T-helper 17 cell (primary cell): ENCODE data around the gene RUNX3. TPM values are rescaled to one million over a fixed set of nuclear protein-coding genes. Genes with fewer than 3 reads are reported as not detected.
A peak's percentile ranks its signal among the peaks of the same experiment; 100 is the strongest.

Experiments used
- ATAC-seq: fragments of 150-1000 bp; cut with Tn5 transposase; 2 replicates; pipeline ENCODE4 v1.10.0; 2021; ENCODE audit warnings: mild to moderate bottlenecking, moderate library complexity
- DNase-seq, 3 donors: peaks; one replicate each; pipeline versions ENCODE4 v3.0.0 to v3.0.0-alpha.2; 2020 to 2021
- H3K9me3 ChIP-seq: one replicate; pipeline ENCODE4 v1.7.0; 2013; ENCODE audit warnings: low read length, mild to moderate bottlenecking; ENCODE audit not compliant: control insufficient read depth, poor library complexity, severe bottlenecking
- H3K27ac Mint-ChIP-seq: one replicate; pipeline ENCODE4 v1.8.0; 2022; ENCODE audit warnings: mild to moderate bottlenecking, moderate library complexity, mixed read lengths
- H3K27me3 Mint-ChIP-seq: one replicate; pipeline ENCODE4 v1.8.0; 2022; ENCODE audit warnings: mixed read lengths
- H3K36me3 Mint-ChIP-seq: one replicate; pipeline ENCODE4 v1.8.0; 2022; ENCODE audit warnings: low read depth, mixed read lengths
- H3K4me1 Mint-ChIP-seq: one replicate; pipeline ENCODE4 v1.8.0; 2022; ENCODE audit warnings: mild to moderate bottlenecking, mixed read lengths
- H3K4me3 Mint-ChIP-seq: one replicate; pipeline ENCODE4 v1.8.0; 2022; ENCODE audit warnings: mild to moderate bottlenecking, moderate library complexity, mixed read lengths
- total RNA-seq, 4 donors: library from RNA in 2 of 4; stranded (reverse) in 2 of 4; gene quantifications; one replicate each; pipeline ENCODE4 v1.2.3 and lab custom pipeline; 2022 to 2026

RUNX3 gene
- total RNA-seq, 2 donors from 2014 or later, result 186 to 243 TPM

- no peak for ATAC-seq
- Mint-ChIP-seq H3K4me3 (no peak overlapping the region), H3K36me3 (no peaks in the 10 kb centered on the region), H3K27me3 (no peaks in the 10 kb centered on the region), H3K27ac (peak overlapping the region; percentile 49), H3K4me1 (peaks cover 46% of the 10 kb centered on the region)
- DNase-seq, result no peak
- H3K9me3 ChIP-seq, result no peaks in the 10 kb centered on the region
Measured at GRCh38 chr1:24959623-24959975, 29.5 kb upstream of the RUNX3 start.

DNA sequence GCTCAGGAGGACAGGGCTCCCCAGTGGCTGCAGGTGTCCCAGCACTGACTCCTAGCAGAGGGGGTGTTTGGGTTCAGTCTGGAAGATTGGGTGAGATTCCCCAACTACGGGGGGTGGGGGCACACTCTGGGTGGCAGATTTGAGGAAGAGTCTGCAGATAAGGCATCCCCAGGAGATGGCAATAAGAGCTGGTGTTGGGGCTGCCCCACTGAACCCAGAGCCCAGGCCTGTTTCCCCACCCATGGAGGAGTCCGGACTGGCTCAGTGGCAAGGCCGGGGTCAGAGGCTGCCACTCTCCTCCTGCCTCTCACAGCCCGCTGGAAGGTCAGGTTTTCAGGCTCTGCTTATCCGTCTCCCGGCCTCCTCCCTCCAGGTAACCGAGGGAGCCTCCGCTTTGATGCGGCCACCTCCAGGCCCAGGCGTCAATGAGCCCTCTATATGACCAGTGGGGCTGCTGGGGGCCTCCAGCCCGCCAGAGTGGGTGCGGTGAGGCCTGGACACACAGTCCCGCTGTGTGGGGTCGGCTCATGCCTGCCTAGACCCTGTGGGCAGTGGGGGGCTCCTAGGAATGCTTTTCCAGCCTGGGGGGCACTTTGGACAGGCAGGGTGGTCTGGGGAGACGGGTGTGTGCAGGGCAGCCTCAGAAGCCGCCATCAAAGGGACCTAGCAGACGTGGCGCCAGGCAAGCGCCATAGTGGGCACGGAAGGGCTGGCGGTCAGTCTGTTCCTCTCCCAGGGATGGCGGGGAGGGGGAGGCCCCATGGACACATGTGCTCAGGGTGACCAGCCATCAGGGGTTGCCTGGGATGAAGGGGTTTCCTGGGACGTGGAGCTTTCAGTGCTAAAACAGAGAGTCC lies 28.9 kb upstream of the RUNX3 start:
- DNase-seq, result no peak

DNA sequence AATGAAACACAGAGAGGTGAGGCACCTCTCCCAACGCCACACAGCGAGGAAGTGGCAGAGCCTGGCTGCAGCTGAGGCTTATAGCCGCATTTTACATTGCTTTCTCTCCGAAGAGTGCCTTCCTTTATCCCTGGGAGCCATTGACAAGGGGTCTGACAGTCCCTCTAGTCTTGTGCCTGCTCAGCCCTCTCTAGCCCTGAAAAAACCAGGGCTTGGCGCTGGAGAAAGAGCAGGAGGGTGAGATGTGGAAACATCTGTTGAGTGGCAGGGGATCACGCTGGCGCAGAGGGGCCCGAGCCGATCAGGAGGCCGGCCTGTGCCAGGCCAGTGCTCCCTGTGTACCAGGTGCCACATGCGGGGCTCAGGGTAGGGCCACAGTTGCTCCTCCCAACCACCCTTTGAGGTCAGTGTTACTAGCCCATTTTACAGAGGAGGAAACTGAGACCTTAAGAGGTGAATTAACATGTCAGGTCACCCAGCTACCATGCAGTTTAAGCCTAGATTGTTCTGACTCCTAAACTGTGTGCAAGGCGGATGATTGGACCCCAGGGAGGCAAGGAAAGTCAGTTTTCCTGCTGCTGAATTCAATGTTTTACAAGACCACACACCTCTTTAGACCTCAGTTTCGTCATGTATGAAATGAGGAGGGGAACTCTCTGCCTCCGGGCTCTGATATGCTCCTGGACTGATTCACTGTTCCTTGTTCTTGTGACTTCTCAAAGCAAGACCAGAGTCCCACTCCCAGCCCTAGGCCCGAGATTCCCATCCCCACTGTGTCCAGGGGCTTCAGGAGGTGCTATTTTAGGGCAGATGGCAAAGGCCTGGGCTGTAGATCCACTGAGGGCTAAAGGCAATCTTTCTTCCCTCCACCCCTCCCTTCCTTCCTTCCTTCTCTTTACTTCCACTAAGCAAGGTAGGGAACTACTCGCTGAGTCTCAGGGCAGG lies 28.0 kb upstream of the RUNX3 start:
- Mint-ChIP-seq H3K4me1 (peaks cover 45% of the 10 kb centered on the region), H3K4me3 (no peak overlapping the region), H3K36me3 (no peaks in the 10 kb centered on the region), H3K27me3 (no peaks in the 10 kb centered on the region), H3K27ac (peak overlapping the region; percentile 54)
- no peak for DNase-seq
- no peak for ATAC-seq
- no peaks in the 10 kb centered on the region for H3K9me3 ChIP-seq

More for the DNA sequence above, 28.9 kb upstream of the RUNX3 start:
- H3K27me3 Mint-ChIP-seq, result no peaks in the 10 kb centered on the region
- ATAC-seq, result no peak
- peaks cover 49% of the 10 kb centered on the region for H3K4me1 Mint-ChIP-seq
- H3K4me3 Mint-ChIP-seq, result no peak overlapping the region
- H3K27ac Mint-ChIP-seq, result no peak overlapping the region
- no peaks in the 10 kb centered on the region for H3K36me3 Mint-ChIP-seq
- H3K9me3 ChIP-seq, result no peaks in the 10 kb centered on the region

DNA sequence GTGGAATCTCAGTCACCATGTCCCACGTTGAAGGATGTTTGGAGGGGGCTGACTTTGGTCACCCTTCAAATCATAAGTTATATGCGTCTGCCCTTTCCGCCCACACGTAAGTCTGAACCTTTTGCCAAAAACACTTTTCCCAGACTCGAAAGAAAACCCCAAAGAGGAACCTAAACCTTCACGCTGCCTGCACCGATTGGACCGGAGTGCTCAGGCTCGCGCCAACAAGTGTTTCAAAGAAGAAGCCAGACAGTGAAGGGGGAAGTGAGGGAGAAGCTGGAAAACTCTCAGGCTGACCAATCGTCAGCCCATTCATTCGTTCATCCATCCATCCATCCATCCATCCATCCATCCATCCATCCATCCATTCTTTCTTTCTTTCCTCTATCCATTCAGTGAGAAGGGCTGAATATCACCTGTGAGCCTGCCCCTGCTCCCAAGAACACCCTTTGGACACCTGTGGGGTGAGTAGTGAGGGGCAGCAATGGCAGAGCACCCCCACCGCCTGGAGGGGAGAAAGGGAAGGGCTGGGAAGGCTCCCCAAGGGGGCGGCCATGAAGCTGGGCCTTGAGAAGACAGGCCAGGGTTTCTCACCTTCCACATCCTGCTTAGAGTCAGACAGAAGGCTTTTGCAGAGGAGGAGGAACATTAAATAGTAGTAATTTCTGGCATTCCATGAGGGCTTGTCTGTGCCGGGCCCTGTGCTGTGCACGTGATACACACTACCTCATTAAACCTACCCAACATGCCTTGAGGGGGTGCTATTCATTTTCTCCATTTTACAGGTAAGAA lies 27.1 kb upstream of the RUNX3 start:
- no peaks in the 10 kb centered on the region for H3K36me3 Mint-ChIP-seq

GRCh38 chr1:24955779-24956365 lies 25.8 kb upstream of the RUNX3 start:
- H3K9me3 ChIP-seq, result no peaks in the 10 kb centered on the region
- Mint-ChIP-seq H3K27me3 (no peaks in the 10 kb centered on the region), H3K27ac (peak overlapping the region; percentile 53), H3K4me3 (no peak overlapping the region), H3K36me3 (no peaks in the 10 kb centered on the region), H3K4me1 (peaks cover 44% of the 10 kb centered on the region)
- DNase-seq (no peak), ATAC-seq (no peak)

More for the DNA sequence above, 27.1 kb upstream of the RUNX3 start:
- peaks cover 46% of the 10 kb centered on the region for H3K4me1 Mint-ChIP-seq
- DNase-seq (no peak), ATAC-seq (no peak)
- H3K27ac Mint-ChIP-seq, result peak overlapping the region; percentile 54
- H3K27me3 Mint-ChIP-seq, result no peaks in the 10 kb centered on the region
- H3K4me3 Mint-ChIP-seq, result no peak overlapping the region
- H3K9me3 ChIP-seq, result no peaks in the 10 kb centered on the region

GRCh38 chr1:24955161-24955560 lies 25.1 kb upstream of the RUNX3 start:
- H3K9me3 ChIP-seq, result no peaks in the 10 kb centered on the region
- Mint-ChIP-seq H3K27ac (peak overlapping the region; percentile 53), H3K27me3 (no peaks in the 10 kb centered on the region), H3K4me1 (peaks cover 44% of the 10 kb centered on the region), H3K4me3 (peak overlapping the region; percentile 57), H3K36me3 (no peaks in the 10 kb centered on the region)
- peak in 1 of 3 donors; percentile 23 for DNase-seq
- peak; percentile 91 for ATAC-seq

GRCh38 chr1:24954631-24955030 lies 24.6 kb upstream of the RUNX3 start:
- Mint-ChIP-seq H3K27ac (peak overlapping the region; percentile 53), H3K36me3 (no peaks in the 10 kb centered on the region), H3K4me3 (peak overlapping the region; percentile 57), H3K4me1 (peaks cover 39% of the 10 kb centered on the region), H3K27me3 (no peaks in the 10 kb centered on the region)
- DNase-seq (no peak), ATAC-seq (peak; percentile 18)
- H3K9me3 ChIP-seq, result no peaks in the 10 kb centered on the region

DNA sequence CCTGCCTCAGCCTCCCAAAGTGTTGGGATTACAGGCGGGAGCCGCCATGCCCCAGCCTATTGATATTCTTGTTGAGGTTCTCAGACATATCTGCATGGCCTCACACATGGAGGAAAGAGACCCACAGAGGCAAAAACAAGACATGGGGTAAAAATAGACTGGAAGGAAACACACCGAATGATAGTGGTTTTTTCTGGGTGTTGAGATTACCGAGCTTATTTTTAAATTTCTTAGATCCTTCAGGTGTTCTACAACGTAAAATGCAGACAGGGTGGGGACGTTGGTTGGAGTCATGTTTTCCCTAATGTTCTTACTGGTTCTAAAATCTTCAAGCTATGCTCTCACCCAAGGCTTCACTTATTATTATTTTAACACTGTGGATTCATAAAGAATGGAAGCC lies 23.9 kb upstream of the RUNX3 start:
- peaks cover 37% of the 10 kb centered on the region for H3K4me1 Mint-ChIP-seq
- no peaks in the 10 kb centered on the region for H3K36me3 Mint-ChIP-seq
- H3K9me3 ChIP-seq, result no peaks in the 10 kb centered on the region
- H3K27me3 Mint-ChIP-seq, result no peaks in the 10 kb centered on the region
- no peak for ATAC-seq
- H3K4me3 Mint-ChIP-seq, result no peak overlapping the region
- no peak for DNase-seq
- peak overlapping the region; percentile 53 for H3K27ac Mint-ChIP-seq

DNA sequence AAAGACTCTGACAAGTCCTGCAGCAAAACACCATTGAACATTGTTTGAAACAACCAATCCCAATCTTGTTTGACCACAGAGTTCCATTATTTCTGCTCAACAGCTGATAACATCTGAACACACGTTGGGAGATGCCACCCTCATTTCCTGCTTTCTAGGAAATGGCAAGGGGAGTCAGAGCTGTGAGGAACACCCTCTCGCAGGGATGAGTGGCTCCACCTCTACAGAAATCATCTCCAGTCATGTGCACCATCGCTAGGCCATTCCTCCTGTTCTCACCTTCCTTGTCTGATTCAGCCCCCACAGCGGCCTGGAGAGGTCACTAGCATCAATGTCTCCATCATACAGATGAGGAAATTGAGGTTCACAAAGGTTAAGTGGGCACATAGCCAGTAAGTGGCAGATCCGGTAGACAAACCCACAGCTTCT lies 22.4 kb upstream of the RUNX3 start:
- DNase-seq (no peak), ATAC-seq (no peak)
- Mint-ChIP-seq H3K4me1 (peaks cover 39% of the 10 kb centered on the region), H3K36me3 (no peaks in the 10 kb centered on the region), H3K4me3 (peak overlapping the region; percentile 50), H3K27me3 (no peaks in the 10 kb centered on the region), H3K27ac (no peak overlapping the region)
- no peaks in the 10 kb centered on the region for H3K9me3 ChIP-seq

DNA sequence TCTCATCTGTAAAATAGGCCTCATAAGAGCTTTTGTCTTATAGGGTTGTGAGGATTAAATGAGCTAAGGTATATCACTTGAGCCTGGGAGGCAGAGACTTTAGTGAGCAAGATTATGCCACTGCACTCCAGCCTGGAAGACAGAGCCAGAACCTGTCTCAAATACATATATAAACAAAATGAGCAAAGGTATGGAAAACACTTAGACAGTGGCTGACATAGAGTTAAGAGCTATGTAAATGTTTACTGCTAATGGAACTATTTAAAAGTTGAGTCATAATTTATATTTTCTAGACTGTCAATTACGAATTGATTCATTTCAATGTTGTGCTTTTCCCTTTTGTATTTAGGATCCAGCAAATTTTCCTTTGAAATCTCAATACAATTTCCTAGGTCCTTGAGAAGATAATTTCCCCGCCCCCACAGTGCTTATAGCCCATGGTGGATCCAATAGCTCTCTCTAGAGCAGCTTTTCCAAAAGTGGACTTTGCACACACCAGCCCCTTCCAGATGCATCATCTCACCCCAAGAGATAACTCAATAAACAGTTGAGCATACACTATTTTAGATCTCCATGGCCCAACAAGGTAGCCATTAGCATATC lies 21.8 kb upstream of the RUNX3 start:
- Mint-ChIP-seq H3K36me3 (no peaks in the 10 kb centered on the region), H3K27ac (no peak overlapping the region), H3K27me3 (no peaks in the 10 kb centered on the region), H3K4me1 (peaks cover 37% of the 10 kb centered on the region), H3K4me3 (no peak overlapping the region)
- no peaks in the 10 kb centered on the region for H3K9me3 ChIP-seq
- no peak for ATAC-seq
- no peak for DNase-seq

- peaks cover 35% of the 10 kb centered on the region for H3K4me1 Mint-ChIP-seq
- DNase-seq (no peak), ATAC-seq (no peak)
Measured at GRCh38 chr1:24951337-24951736, 21.3 kb upstream of the RUNX3 start.

DNA sequence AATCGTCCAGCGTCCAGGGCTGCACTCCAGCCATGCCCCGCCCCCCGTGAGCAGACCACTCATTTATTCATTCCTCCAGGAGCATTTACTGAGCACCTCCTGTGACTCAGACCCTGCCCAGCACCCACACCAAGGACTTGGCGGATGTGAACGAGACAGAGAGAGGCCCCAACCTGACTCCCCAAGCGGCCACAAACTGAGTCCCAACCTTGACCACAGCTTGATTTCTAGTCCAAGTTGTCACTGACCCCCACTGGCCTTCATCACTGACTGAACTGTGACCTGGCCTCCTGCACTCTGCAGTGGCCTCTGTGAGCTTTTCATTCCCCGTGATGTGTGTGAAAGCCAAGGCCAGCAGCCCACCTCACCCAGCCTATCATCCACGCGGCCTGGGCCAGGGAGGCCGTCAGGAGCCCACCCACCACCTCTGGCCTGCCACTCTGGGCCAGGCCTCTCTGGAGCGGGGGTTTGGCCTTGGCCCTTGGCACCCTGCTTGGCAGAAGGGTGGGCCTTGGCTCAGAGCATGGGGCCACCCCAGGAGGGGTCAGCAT lies 19.3 kb upstream of the RUNX3 start:
- no peak overlapping the region for H3K4me3 Mint-ChIP-seq
- no peak for ATAC-seq
- H3K36me3 Mint-ChIP-seq, result no peaks in the 10 kb centered on the region

More at GRCh38 chr1:24951337-24951736, 21.3 kb upstream of the RUNX3 start:
- H3K27me3 Mint-ChIP-seq, result no peaks in the 10 kb centered on the region
- no peaks in the 10 kb centered on the region for H3K9me3 ChIP-seq
- H3K36me3 Mint-ChIP-seq, result no peaks in the 10 kb centered on the region
- H3K27ac Mint-ChIP-seq, result no peak overlapping the region
- no peak overlapping the region for H3K4me3 Mint-ChIP-seq

More for the DNA sequence above, 19.3 kb upstream of the RUNX3 start:
- Mint-ChIP-seq H3K27me3 (no peaks in the 10 kb centered on the region), H3K4me1 (peaks cover 21% of the 10 kb centered on the region), H3K27ac (no peak overlapping the region)
- DNase-seq, result no peak
- no peaks in the 10 kb centered on the region for H3K9me3 ChIP-seq
